GM18909 (cell line): ENCODE data around the gene ARID5B.
A peak's percentile ranks its signal among the peaks of the same experiment; 100 is the strongest.

Experiments used
- ATAC-seq: cut with Tn5 transposase; IDR thresholded peaks from one replicate; pipeline ENCODE4 v1.9.1; 2021; ENCODE audit warnings: mild to moderate bottlenecking; ENCODE audit not compliant: unreplicated experiment, poor library complexity

ARID5B gene

DNA sequence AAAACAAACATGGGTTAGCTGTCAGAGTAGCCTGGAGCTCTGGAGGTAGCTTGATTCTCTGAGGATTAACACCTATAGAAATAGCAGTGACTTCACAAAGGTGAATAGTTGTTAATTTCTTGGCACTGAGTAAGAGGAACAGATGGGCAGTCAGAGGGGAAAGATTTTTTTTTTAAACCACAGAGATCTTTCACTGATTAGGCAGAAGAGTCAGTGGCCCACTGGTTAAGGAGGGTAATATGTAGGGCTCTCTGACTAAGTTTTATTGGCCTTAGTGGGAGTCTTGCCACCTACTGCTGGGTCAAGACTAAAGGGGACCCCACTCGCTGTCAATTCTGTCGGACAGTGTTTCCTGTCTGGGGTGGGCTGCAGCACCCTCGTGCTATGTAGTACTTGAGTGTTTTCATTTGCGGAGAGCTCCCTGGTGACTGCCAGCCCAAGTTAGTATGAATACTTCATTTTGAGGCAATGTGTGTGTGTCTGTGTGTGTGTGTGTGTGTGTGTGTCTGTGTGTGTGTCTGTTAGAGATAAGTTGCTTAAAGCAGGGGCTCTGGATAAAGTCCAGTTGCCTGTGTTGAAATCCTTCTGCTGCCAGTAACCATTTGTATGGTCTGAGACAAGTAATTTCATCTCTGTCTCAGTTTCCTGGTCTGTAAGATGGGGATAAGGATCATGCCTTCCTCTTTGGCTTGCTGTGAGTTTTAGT is 145.2 kb downstream of the ARID5B start:
- ATAC-seq, result peak; percentile 63

DNA sequence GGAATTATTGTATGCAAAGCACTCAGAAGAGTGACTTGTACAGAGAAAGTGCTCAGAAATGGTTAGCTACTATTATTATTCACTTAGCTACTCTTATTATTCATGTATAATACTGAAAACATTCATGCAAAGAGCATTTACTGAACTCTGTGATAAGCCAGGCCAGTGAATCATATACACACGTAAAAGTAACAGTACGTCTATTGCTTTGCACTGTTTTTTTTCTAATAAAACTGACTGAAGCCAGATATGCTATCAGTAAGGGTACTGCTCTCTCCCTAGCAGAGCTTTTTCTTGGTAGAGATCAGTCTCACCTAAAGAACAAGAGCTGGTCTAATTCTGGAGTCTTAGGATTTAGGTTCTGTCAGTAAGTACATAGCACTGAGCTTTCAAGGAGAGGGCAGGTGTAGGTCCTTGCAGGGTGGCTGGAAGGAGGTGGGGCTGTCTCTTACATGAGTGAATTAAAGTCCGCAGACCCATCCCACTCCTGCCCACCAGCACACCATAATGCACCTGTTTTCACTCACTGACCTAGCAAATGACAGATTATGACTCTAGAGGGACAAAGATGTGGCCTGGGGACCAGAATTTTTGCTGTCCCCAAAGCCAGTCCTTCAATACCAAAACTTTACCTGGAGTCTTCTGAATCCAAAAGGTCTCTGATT is 145.9 kb downstream of the ARID5B start:
- ATAC-seq, result peak; percentile 24

DNA sequence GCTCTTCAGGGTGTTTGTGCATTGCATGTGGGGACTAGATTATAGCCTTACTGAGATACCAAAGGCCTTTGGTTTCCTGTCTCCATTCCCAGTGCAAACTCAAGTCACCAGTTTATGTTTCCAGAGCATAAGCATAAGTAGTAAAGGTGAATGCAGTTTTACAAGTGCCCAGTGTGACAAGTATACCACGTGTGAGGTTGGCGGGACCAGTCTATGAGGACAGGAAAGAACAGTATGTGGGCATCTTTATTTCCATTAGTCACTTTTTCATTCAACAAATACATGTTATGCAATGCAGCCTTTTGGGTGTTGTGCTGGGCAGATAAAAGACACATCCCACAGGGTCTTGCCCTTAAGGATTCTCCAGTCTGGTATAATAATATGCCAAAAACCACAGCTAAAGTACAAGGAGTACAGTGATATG is 146.5 kb downstream of the ARID5B start:
- no peak for ATAC-seq

DNA sequence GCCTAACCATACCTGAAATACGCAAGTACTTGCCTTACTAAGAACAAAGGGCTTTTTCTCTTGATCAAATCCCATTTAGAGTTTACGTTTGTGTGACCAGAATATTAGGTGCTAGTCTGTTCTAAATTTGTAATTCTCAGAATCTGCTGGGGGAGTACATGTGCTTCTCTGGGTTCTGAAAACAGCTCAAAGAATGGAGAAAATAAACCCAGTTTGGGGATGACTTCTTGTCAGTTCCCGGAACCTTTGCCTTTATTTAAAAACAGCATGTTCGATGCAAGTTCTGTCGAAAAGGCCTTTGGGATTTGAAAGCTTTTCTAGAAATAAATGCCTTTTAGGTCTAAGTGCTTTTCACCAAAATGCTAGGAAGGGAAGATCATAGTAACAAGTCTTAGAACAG is 147.0 kb downstream of the ARID5B start:
- no peak for ATAC-seq

DNA sequence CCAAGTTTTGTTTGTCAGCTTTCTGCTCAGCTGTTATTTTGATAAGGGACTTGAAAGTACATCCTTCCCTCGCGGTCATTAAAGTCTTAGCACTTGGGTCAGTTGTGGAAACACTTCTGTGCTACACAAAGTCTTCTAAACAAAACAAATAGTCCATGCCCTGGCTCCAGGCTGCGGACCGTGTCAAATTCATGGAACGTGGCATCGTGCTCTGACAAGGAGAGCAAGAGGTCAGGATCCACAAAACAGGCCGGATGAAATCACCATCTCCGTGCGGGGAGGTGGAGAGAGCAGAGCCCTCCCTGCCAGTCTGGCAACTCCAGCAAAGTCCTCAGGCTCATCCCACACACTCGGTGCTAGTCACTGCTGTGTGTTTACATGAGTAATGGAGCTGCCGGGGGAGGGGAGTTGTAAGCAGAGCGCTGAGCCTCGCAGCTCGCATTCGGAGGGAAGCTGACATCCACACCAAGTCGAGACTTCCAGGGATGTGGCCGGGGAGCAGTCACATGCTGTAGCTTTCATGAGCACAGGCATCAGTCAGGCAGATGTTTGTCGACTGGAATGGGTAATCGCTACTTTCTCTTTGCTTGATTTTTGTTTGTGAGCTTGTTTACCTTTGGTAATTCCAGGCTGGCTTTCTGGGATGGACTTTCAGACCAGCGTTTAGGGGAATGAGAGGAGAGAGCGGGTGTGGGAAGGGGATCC is 147.6 kb downstream of the ARID5B start:
- no peak for ATAC-seq

DNA sequence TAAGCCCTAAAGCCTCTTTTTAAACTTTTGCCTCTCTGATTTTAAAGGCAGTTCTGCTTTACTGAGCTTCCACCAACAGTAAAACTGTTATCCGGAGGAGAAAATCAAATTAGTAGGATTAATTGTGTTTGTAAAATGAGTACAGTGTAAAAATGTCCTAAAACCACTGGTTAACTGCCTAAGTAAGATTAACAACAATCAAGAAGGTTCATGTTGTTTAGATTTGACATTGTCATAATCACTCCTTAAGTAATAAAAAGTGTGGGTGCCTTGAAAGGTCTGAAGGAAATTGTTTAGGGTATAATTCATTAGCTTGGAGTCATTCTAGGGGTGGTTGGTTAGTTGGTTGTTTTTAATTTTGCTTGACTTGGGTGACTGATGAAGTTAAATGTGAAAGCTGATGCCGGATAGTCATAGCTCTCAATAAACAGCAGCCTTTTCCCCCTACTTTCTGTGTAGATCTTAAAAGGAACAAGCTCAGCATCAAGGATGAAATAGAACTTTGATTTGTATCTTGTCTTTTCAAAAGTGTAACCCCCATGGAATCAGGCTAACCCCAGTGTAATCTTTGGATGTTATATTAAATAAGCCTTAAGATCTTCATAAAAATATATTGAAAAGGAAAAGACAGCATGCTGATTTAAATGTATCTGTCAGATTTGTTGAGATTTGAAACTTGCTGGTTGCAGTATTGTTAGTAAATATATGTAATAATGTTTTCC is 148.3 kb downstream of the ARID5B start:
- ATAC-seq, result no peak

DNA sequence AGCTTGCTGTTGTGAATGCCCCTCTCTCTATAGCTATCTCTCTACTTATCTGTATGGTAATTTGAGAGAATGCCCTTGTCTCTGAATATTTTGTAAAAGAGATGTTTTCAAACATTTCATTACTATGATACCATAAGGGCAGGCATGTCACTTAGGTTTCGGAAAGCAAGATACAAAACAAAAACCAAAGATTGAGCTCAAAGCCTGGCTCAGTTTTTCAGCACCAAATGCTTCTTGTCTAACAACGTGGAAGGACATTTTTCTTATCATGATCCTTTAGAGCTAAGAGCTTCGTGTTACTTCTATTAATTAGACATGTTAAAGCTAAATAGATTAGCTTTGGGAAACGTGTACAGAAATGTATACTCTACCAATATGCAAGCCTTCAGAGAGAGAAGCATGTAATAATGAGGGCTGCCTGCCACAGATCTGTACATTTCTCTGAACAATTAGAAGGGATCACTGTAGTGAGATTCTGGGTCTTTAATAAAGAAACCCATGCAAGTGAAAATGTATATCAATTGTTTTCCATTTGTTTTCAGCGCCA is 148.9 kb downstream of the ARID5B start:
- no peak for ATAC-seq

DNA sequence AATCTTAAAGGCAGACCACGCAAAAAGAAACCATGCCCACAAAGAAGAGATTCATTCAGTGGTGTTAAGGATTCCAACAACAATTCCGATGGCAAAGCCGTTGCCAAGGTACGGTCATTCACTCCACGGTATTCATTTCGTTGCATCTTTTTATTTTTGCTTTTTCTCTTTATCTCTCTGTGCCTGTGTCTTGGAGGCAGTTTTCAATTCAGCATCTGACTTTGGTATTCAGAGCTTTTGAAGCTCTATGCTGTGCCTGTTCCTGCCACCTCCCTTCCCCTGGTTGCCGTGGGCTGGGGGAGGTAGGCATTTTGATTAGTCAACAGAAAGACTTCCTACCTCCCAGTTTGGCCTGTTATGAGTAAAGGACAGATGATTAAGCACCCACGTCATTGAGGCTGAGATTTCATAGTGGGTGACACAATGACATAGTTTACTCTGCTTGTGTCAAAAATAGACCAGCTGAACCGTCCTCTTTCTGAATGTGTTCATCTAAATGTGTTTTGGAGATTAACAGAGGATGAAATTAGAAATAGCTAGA is 149.5 kb downstream of the ARID5B start:
- ATAC-seq, result peak; percentile 41

DNA sequence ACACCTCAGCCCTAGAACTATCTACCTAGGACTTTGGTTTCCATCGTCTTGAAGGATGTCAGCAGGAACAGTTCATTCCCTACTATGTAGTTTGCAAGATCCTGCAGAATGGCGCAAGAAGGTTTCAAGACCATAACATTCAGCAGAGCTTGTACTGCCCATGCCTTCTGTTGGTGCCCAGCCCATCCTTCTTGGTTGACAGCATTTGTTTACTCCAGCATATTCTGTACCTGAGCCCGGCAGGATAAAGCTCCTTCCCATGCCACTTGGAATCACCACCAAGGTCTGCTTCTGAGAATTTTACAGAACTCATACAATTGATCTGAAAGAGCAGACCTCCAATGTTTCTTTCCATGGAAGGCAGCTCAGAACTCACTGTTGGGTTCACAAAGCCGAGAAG is 150.8 kb downstream of the ARID5B start:
- ATAC-seq, result no peak

DNA sequence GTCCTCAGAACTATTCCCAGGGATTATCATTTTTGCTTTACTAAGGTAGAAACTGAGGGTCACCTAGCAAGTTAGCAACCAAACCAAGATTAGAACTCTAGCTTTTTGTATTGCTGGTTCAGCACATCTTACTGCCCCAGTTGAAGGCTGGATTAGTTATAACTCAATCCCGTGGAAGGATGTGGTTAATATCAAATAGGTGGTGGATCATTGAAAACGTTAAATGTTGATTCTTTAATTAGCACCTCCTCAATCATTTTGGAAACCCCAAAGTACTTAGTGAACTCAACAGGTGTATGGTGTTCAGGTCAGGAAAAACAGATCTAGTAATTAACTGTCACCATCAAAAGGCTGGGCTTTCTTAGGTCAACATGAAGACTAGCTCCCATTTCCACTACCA is 152.4 kb downstream of the ARID5B start:
- ATAC-seq, result no peak

DNA sequence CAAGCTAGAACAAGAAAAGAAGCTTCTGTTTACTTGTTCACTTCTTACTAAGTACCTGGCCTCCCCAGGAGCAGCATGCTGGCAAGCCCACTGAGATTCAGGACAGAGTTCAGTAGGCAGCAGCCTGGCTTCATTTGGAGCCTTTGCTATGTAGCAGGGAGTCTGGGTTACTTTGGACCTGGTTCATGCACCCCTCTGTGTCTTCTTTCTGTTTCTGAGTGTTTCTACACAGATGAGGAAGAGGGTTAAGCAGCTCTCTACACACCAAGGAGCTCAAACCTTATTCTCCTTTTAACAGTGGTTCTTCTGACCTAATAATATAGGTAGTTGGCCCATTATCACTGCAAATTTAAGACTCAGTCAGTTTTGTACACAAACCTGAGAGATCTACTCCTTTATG is 152.9 kb downstream of the ARID5B start:
- ATAC-seq, result peak; percentile 43

DNA sequence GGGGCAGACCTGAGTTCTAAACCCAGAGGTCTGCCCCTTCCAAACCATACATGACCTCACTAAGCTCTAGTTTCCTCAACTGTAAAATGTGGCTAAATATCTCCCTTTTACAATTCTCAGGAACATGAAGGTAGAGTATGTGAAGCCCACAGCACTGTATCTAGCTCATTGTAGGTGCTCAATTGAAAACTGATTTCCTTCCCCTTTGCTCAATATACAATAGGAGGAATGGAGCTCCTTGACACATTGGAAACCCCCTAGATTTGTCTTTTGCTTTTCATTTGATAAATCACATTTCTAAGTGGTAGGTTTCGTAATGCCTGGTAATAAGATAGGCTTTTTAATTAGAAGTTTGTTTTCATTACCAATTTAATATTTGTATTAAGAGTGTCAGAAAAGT is 153.3 kb downstream of the ARID5B start:
- ATAC-seq, result no peak

DNA sequence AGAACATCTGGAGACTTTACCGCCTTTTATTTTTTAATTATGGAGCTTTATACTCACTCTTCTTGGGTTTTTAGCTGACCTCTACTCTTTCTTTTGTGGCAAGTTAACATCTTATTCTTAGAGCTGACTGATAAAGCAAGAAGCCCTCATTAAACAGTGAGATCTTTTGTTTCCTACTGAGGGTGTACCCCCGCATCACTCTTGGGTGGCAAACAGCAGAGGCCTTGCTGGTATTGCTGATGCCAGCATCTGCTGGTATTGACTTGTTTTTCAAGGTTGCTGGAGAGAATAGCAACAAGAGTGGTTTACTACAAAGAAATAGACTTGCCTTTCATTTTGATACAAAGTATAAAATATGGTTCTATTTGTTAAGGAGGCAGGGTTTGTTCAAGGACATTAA is 154.7 kb downstream of the ARID5B start:
- no peak for ATAC-seq

DNA sequence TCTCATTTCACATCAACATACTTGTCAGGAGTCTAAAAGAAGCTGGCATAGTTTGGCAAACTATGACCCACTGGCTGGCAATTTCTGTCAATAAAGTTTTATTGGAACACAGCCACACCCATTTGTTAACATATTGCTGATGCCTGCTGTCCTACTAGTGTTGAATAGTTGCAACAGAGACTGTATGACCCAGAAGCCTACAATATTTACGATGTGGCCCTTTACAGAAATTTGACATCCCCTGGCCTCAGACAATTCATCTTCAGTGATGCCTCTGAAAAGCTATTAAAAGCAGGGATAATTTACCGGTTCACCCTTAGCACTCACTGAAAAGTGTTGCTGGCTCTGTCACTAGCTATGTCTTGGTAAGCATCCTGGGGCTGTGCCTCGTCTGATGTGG is 155.2 kb downstream of the ARID5B start:
- no peak for ATAC-seq

DNA sequence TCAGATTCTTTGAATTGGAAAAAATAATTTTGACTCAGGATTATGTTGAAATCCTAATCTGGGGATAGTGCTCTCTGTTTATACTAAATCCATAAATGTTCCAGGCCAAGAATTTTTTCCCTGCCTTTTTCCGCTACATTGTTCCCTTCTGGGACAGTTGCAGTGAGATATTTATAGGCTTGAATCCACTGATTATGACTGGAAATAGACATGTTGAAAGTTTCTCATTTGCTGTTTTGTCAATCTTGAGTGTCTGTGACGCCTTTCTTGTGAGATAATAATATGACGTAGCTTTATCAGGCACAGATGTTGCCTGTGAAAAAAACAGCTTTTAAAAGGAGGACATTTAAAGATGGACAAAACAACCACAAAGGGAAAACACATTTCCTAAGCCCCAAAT is 155.9 kb downstream of the ARID5B start:
- no peak for ATAC-seq

DNA sequence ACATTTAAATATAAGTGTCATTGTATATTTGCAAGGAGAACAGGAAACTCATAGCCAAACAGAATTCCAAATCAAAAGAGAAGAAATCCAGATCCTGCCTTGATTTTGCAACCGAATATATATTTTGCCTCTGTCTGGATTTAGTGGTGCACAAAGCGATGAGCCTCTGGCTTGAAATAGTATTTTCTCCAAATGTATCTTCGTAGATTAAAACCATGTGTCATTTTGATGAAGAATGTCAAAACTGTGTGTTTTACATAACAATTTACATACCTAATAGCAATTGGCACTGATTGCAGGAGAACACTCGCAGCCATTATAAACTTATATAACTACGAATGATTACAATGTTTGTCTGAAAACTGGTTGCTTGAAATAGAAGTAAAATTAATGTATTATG is 156.4 kb downstream of the ARID5B start:
- no peak for ATAC-seq

DNA sequence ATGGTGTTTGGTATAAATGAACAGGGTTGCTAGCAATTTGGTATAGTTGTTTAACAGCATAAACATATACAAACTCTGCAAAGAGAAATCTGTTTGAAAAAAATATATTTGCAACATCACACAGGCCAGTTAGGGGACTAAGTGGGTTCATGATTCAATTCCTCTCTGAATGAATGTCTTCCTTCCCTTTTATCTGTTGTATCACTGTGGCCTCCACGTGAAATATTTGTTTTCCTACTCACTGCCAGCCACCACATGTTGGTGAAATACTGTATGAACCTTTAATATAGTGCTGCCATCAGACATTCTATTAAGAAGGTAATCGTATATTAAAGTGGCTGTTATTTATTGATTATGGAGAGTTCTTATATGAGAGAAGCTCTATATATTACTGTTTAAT is 157.0 kb downstream of the ARID5B start:
- ATAC-seq, result no peak

DNA sequence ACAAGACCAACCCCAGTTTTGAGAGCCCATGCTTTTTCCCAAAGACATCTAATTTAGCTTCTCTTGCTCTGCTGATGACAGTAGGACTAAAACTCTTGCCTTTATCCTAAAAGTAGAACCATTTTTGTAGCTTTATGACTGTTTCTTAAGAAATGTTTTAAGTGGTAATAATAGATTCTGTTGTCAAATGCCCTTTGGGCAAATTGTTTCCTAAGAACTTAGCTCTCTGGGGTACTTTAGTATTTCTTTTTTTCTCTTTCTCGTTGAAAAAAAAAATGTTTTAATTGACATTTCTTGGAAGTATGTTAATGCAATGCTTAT is 157.4 kb downstream of the ARID5B start:
- ATAC-seq, result no peak

DNA sequence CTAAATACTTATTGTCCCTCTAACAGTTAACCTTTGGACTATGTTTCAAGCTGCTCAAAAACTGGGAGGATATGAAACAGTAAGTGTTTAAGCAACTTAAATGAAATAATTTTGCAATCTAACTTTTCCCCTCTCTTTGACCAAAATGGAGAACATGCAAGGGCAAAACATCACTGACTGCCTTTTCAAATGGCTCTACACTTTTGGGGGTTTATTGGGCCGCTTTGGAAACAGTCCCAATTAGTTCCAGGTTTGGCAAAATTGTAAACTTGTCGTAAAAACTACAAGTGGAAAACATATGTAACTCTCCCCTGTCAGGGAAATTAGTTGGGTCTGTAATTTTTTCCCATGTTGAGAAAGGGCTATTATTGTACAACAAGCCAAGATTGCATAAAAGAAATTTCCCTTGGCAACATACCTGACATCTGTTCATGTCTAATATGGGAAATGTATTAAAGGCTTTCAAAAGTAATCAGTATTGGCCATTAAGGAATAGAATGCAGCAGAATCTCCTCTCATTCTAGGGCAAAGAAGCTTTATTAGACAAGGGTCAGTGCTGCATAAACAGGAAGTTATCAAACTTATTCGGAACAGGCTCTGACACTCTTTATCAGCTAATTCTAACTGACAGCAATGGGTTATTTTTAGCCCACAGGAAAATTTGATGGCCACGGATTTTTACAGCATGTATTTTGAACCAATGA is 157.9 kb downstream of the ARID5B start:
- no peak for ATAC-seq

DNA sequence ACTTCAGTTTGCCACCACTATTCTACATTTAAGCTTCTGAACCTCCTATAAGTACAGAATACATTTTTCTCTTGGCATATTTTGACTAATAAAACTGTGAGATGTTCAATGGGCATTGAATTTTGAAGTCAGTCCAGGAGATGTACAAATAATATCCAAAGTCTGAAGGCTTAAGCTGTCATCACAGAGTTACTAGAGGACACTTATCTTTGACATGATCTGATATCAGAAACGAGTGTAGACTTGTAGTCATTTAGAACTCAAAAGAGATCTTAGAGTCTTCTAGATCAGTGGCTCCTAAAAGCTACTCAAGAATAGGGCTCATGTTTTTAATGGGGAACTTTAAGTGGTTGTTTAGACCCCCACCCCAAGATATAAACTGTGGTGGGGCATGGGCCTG is 160.5 kb downstream of the ARID5B start:
- ATAC-seq, result no peak
